HCT116 (cell line): ENCODE results near the gene STARD8. TPM values are rescaled to one million over a fixed set of nuclear protein-coding genes. Genes with fewer than 3 reads are reported as not detected.

Experiments
- ATAC-seq: fragments of 200-7000 bp; cut with Tn5 transposase; 2 replicates; pipeline ENCODE4 v1.9.1; 2020; ENCODE audit warnings: mild to moderate bottlenecking, moderate library complexity
- BruUV-seq: library from RNA; stranded (reverse); fragments of 400-500 nt; replicated peaks from 2 replicates; lab custom pipeline; 2021; lab: Mats Ljungman, UMichigan
- CTCF ChIA-PET: fragments of 300-600 bp; sonication (Branson Sonifier 250); formaldehyde crosslinking; loops from one replicate; lab custom pipeline; 2021; ENCODE audit warnings: antibody characterized with exemption; lab: Charles Lee
- POLR2A ChIA-PET: fragments of 300-600, 350-600 bp; sonication (Branson Sonifier 250); formaldehyde crosslinking; loops from one replicate; lab custom pipeline; 2021; ENCODE audit warnings: antibody characterized with exemption; lab: Charles Lee
- RAD21 ChIA-PET, 2 experiments: fragments of 300-600 bp; sonication (Branson Sonifier 250); formaldehyde crosslinking; loops; one replicate each; lab custom pipeline; 2023; ENCODE audit warnings: low total read pairs in 2 of 2; ENCODE audit not compliant: uncharacterized antibody in 2 of 2, unreplicated experiment in 2 of 2, low non-redundant PET in 1 of 2; lab: Charles Lee
- DNase-seq: peaks from one replicate; pipeline ENCODE4 v3.0.0-alpha.2; 2010; ENCODE audit warnings: low read depth, low spot score
- H2AFZ ChIP-seq: fragments of 200-600 bp; shearing (Covaris generic), sonication (generic); 2 replicates; pipeline ENCODE4 v1.6.1; 2017; ENCODE audit warnings: low read depth, mixed run types, mixed read lengths, antibody characterized with exemption, low read length; ENCODE audit not compliant: poor library complexity, severe bottlenecking
- H3K27ac ChIP-seq: 2 replicates; pipeline ENCODE4 v1.5.1; 2012; ENCODE audit warnings: low read depth, low read length
- H3K27me3 ChIP-seq: fragments of 200-600 bp; sonication (generic); 2 replicates; pipeline ENCODE4 v1.6.1; 2016; ENCODE audit warnings: mixed run types, low read length, mixed read lengths; ENCODE audit not compliant: insufficient read depth
- H3K36me3 ChIP-seq, 2 experiments: fragments of 200-500 bp in 1 of 2; fragments of 200-600 bp in 1 of 2; sonication (Bioruptor generic) in 1 of 2; sonication (generic) in 1 of 2; 2 replicates each; pipeline versions ENCODE4 v1.5.1 to v1.6.1; 2014 to 2016; ENCODE audit warnings: low read length in 2 of 2, inconsistent platforms in 1 of 2, mixed read lengths in 1 of 2, mixed run types in 1 of 2; ENCODE audit not compliant: insufficient read depth in 2 of 2, control insufficient read depth in 1 of 2
- H3K4me1 ChIP-seq, 2 experiments: fragments of 200-600 bp in 1 of 2; sonication (generic) in 1 of 2; 2 replicates each; pipeline versions ENCODE4 v1.5.1 to v1.6.1; 2012 to 2017; ENCODE audit warnings: low read length in 2 of 2, inconsistent platforms in 1 of 2, mild to moderate bottlenecking in 1 of 2, mixed read lengths in 1 of 2, mixed run types in 1 of 2, moderate library complexity in 1 of 2; ENCODE audit not compliant: insufficient read depth in 2 of 2, control insufficient read depth in 1 of 2
- H3K4me2 ChIP-seq: fragments of 200-600 bp; sonication (generic); 2 replicates; pipeline ENCODE4 v1.6.1; 2017; ENCODE audit warnings: mixed run types, low read length, mixed read lengths
- H3K4me3 ChIP-seq, 2 experiments: fragments of 200-600 bp in 1 of 2; sonication (generic) in 1 of 2; replicated peaks in 1 of 2; 2 replicates each; pipeline ENCODE4 v1.5.1; 2011 to 2016; ENCODE audit warnings: low read length in 2 of 2, control low read depth in 1 of 2, low read depth in 1 of 2, mild to moderate bottlenecking in 1 of 2, mixed read lengths in 1 of 2, mixed run types in 1 of 2
- H3K79me2 ChIP-seq: fragments of 200-600 bp; sonication (generic); 2 replicates; pipeline ENCODE4 v1.6.1; 2017; ENCODE audit warnings: mild to moderate bottlenecking, mixed run types, low read length, moderate library complexity, mixed read lengths; ENCODE audit not compliant: insufficient read depth
- H3K9ac ChIP-seq: fragments of 200-600 bp; sonication (generic); 2 replicates; pipeline ENCODE4 v1.6.1; 2016; ENCODE audit warnings: low read length, mixed read lengths
- H3K9me2 ChIP-seq: fragments of 200-600 bp; sonication (generic), shearing (Covaris generic); 2 replicates; pipeline ENCODE4 v1.6.1; 2017; ENCODE audit warnings: mixed run types, mild to moderate bottlenecking, moderate library complexity; ENCODE audit not compliant: insufficient read depth
- H3K9me3 ChIP-seq, 2 experiments: fragments of 200-500 bp in 1 of 2; fragments of 200-600 bp in 1 of 2; sonication (Bioruptor generic) in 1 of 2; sonication (generic) in 1 of 2; 2 replicates each; pipeline ENCODE4 v1.6.1; 2014 to 2017; ENCODE audit warnings: low read length in 2 of 2, mixed read lengths in 2 of 2, inconsistent platforms in 1 of 2, low read depth in 1 of 2, mild to moderate bottlenecking in 1 of 2, mixed run types in 1 of 2, moderate library complexity in 1 of 2; ENCODE audit not compliant: control insufficient read depth in 1 of 2, insufficient read depth in 1 of 2
- H4K20me1 ChIP-seq: fragments of 200-600 bp; sonication (generic), shearing (Covaris generic); 2 replicates; pipeline ENCODE4 v1.6.1; 2017; ENCODE audit warnings: mixed run types, mild to moderate bottlenecking, moderate library complexity; ENCODE audit not compliant: insufficient read depth
- EGR1 ChIP-seq: IDR thresholded peaks from 2 replicates; pipeline ENCODE4 v1.6.1; 2012; ENCODE audit warnings: low read depth
- ELF1 ChIP-seq: IDR thresholded peaks from 2 replicates; pipeline ENCODE4 v1.6.1; 2012; ENCODE audit warnings: low read depth, borderline replicate concordance
- FOSL1 ChIP-seq: IDR thresholded peaks from 2 replicates; pipeline ENCODE4 v1.6.1; 2012; ENCODE audit warnings: low read depth
- SIN3A ChIP-seq: IDR thresholded peaks from 2 replicates; pipeline ENCODE4 v1.6.1; 2012; ENCODE audit warnings: low read depth
- TCF7L2 ChIP-seq: IDR thresholded peaks from 2 replicates; pipeline ENCODE4 v1.7.0; 2011; ENCODE audit warnings: borderline replicate concordance, inconsistent platforms; ENCODE audit not compliant: insufficient read depth, insufficient read length; ENCODE audit errors: extremely low read depth
- intact Hi-C: fragments of 100-400 bp; cut with micrococcal nuclease; formaldehyde crosslinking; loops from 2 replicates; pipeline ENCODE4 v1.10.0; 2022
- total RNA-seq: library from RNA; stranded (reverse); gene quantifications from one replicate; pipeline ENCODE4 v1.2.1, GENCODE V29; 2021; ENCODE audit not compliant: unreplicated experiment
- TF ChIP-seq, protein P1 (sequence below): IDR thresholded peaks from 2 replicates; pipeline ENCODE4 v1.6.1; 2012; ENCODE audit warnings: low read depth
- TF ChIP-seq, protein P2 (sequence below): IDR thresholded peaks from 2 replicates; pipeline ENCODE4 v1.6.1; 2012
- TF ChIP-seq, protein P3 (sequence below): IDR thresholded peaks from 2 replicates; pipeline ENCODE4 v1.6.1; 2011; ENCODE audit warnings: mild to moderate bottlenecking, low read length, moderate library complexity; ENCODE audit not compliant: insufficient replicate concordance; ENCODE audit errors: extremely low read depth
- TF ChIP-seq, protein P4 (sequence below): IDR thresholded peaks from 2 replicates; pipeline ENCODE4 v1.6.1; 2012

Gene STARD8
- total RNA-seq, 1 experiment from 2014 or later: 5.4 TPM

DNA sequence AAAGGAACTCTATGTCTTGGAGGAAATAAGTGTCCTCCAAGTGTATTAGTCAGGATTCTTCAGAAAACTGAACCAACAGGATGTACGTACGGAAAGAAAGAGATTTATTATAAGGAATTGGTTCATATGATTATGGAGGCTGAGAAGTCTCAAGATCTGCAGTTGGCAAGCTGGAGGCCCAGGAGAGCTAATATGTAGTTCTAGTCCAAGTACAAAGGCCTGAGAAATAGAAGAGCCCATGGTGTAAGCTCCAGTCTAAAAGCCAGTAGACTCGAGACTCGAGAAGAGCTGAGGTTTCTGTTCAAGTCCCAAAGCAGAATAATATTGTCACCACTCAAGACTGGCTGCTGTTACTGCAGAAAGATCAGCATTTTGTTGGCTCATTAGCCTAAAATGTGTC is 116.0 kb downstream of the STARD8 start:
- DNase-seq (no peak), ATAC-seq (no peak)
- Histone ChIP-seq H3K4me2 (no peak overlapping the region), H3K4me1 (no peaks in the 10 kb centered on the region), H4K20me1 (no peaks in the 10 kb centered on the region), H3K79me2 (no peaks in the 10 kb centered on the region), H3K9ac (no peak overlapping the region), H3K27ac (no peak overlapping the region), H3K27me3 (no peaks in the 10 kb centered on the region), H2AFZ (no peak overlapping the region), H3K9me2 (no peaks in the 10 kb centered on the region), H3K36me3 (no peaks in the 10 kb centered on the region), H3K4me3 (no peak overlapping the region), H3K9me3 (no peaks in the 10 kb centered on the region)
- POLR2A ChIA-PET: no interaction called here
- no TSS peak for BruUV-seq
- CTCF ChIA-PET: no interaction called here
- RAD21 ChIA-PET: no interaction called here
- intact Hi-C loops: no loop called here
- TF ChIP-seq, protein P1, sequence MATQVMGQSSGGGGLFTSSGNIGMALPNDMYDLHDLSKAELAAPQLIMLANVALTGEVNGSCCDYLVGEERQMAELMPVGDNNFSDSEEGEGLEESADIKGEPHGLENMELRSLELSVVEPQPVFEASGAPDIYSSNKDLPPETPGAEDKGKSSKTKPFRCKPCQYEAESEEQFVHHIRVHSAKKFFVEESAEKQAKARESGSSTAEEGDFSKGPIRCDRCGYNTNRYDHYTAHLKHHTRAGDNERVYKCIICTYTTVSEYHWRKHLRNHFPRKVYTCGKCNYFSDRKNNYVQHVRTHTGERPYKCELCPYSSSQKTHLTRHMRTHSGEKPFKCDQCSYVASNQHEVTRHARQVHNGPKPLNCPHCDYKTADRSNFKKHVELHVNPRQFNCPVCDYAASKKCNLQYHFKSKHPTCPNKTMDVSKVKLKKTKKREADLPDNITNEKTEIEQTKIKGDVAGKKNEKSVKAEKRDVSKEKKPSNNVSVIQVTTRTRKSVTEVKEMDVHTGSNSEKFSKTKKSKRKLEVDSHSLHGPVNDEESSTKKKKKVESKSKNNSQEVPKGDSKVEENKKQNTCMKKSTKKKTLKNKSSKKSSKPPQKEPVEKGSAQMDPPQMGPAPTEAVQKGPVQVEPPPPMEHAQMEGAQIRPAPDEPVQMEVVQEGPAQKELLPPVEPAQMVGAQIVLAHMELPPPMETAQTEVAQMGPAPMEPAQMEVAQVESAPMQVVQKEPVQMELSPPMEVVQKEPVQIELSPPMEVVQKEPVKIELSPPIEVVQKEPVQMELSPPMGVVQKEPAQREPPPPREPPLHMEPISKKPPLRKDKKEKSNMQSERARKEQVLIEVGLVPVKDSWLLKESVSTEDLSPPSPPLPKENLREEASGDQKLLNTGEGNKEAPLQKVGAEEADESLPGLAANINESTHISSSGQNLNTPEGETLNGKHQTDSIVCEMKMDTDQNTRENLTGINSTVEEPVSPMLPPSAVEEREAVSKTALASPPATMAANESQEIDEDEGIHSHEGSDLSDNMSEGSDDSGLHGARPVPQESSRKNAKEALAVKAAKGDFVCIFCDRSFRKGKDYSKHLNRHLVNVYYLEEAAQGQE: no peak
- TF ChIP-seq EGR1 (no peak), FOSL1 (no peak), TCF7L2 (no peak), SIN3A (no peak), ELF1 (no peak)
- TF ChIP-seq, protein P2, sequence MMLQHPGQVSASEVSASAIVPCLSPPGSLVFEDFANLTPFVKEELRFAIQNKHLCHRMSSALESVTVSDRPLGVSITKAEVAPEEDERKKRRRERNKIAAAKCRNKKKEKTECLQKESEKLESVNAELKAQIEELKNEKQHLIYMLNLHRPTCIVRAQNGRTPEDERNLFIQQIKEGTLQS: no peak
- TF ChIP-seq, protein P3, sequence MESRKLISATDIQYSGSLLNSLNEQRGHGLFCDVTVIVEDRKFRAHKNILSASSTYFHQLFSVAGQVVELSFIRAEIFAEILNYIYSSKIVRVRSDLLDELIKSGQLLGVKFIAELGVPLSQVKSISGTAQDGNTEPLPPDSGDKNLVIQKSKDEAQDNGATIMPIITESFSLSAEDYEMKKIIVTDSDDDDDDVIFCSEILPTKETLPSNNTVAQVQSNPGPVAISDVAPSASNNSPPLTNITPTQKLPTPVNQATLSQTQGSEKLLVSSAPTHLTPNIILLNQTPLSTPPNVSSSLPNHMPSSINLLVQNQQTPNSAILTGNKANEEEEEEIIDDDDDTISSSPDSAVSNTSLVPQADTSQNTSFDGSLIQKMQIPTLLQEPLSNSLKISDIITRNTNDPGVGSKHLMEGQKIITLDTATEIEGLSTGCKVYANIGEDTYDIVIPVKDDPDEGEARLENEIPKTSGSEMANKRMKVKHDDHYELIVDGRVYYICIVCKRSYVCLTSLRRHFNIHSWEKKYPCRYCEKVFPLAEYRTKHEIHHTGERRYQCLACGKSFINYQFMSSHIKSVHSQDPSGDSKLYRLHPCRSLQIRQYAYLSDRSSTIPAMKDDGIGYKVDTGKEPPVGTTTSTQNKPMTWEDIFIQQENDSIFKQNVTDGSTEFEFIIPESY: no peak
- TF ChIP-seq, protein P4, sequence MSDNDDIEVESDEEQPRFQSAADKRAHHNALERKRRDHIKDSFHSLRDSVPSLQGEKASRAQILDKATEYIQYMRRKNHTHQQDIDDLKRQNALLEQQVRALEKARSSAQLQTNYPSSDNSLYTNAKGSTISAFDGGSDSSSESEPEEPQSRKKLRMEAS: no peak

Other genes with a start within 250 kb of the STARD8 start
- gene OPHN1, start 214.2 kb upstream of the STARD8 start, total RNA-seq: 2.9 TPM
- 43.3 TPM for gene YIPF6, start 148.6 kb upstream of the STARD8 start, total RNA-seq
- 14.7 TPM for gene EFNB1, start 181.4 kb downstream of the STARD8 start, total RNA-seq